Colon (tissue), 2 donors: Measurements from ENCODE around the gene PCBP3.
"Not testable (repeated sequence)": the region's sequence is repeated elsewhere in the genome, so short reads cannot be mapped to it uniquely, and the experiment has no call there.

ENCODE experiments used
- FAIRE-seq: peaks from 2 replicates; lab custom pipeline; 2012; peaks lifted over from hg19 to GRCh38; lab: Jason Lieb, UNC
- donor health status: control.
- donor health status: control.

Gene PCBP3

GRCh38 chr21:45970674-45971615 is 327.4 kb downstream of the PCBP3 start:
- FAIRE-seq: no peak

- no peak for FAIRE-seq
These were observed 328.3 kb downstream of the PCBP3 start for GRCh38 chr21:45971616-45972352.

GRCh38 chr21:45972353-45972715 is 328.8 kb downstream of the PCBP3 start:
- FAIRE-seq: no peak

- no peak for FAIRE-seq
These were observed 329.4 kb downstream of the PCBP3 start for GRCh38 chr21:45972716-45973474.

GRCh38 chr21:45973475-45974072 is 330.0 kb downstream of the PCBP3 start:
- no peak for FAIRE-seq

GRCh38 chr21:45974073-45975019 is 330.8 kb downstream of the PCBP3 start:
- FAIRE-seq: no peak

- no peak for FAIRE-seq
These were observed 331.6 kb downstream of the PCBP3 start for GRCh38 chr21:45975020-45975666.

GRCh38 chr21:45975667-45976409 is 332.3 kb downstream of the PCBP3 start:
- not testable (repeated sequence) for FAIRE-seq

GRCh38 chr21:45976701-45977311 is 333.3 kb downstream of the PCBP3 start:
- FAIRE-seq: no peak

GRCh38 chr21:45977396-45977795 is 333.9 kb downstream of the PCBP3 start:
- FAIRE-seq: no peak

- FAIRE-seq: no peak
These were observed 335.7 kb downstream of the PCBP3 start for GRCh38 chr21:45979141-45979631.

- no peak for FAIRE-seq
These were observed 336.1 kb downstream of the PCBP3 start for GRCh38 chr21:45979651-45980050.

GRCh38 chr21:45980271-45980670 is 336.7 kb downstream of the PCBP3 start:
- FAIRE-seq: no peak

- no peak for FAIRE-seq
These were observed 337.2 kb downstream of the PCBP3 start for GRCh38 chr21:45980697-45981096.

- FAIRE-seq: no peak
These were observed 337.9 kb downstream of the PCBP3 start, which contains the start of gene COL6A1 for GRCh38 chr21:45981151-45982091. Gene COL6A1, plus strand, starts transcription at chr21:45981770. Its CDS starts 81 bp downstream, at chr21:45981851.

- no peak for FAIRE-seq
These were observed 338.7 kb downstream of the PCBP3 start for GRCh38 chr21:45982092-45982757.
